Measurements from ENCODE around the gene VAV3.

VAV3 gene

GRCh38 chr1:107541412-107541811 lies 423.6 kb downstream of the VAV3 start:
- no peak for DNase-seq (ENCODE audit: low read depth in 2 of 2)
- TF ChIP-seq CTCF (IDR thresholded peaks at IDR 0.05; ENCODE audit: low read depth, low read length), result no peak
- no peak overlapping the region for H3K4me3 ChIP-seq (replicated peaks in 1 of 2; ENCODE audit: low read depth in 2 of 2, low read length in 2 of 2)

GRCh38 chr1:107538502-107538901 lies 426.5 kb downstream of the VAV3 start:
- no peak for DNase-seq (ENCODE audit: low read depth in 2 of 2)
- TF ChIP-seq CTCF (IDR thresholded peaks at IDR 0.05; ENCODE audit: low read depth, low read length), result no peak
- H3K4me3 ChIP-seq (replicated peaks in 1 of 2; ENCODE audit: low read depth in 2 of 2, low read length in 2 of 2), result no peak overlapping the region

- no peak overlapping the region for H3K4me3 ChIP-seq (replicated peaks in 1 of 2; ENCODE audit: low read depth in 2 of 2, low read length in 2 of 2)
- DNase-seq (ENCODE audit: low read depth in 2 of 2), result no peak
- TF ChIP-seq CTCF (IDR thresholded peaks at IDR 0.05; ENCODE audit: low read depth, low read length), result no peak
These were observed 428.7 kb downstream of the VAV3 start for GRCh38 chr1:107536266-107536665.

- no peak overlapping the region for H3K4me3 ChIP-seq (replicated peaks in 1 of 2; ENCODE audit: low read depth in 2 of 2, low read length in 2 of 2)
- DNase-seq (ENCODE audit: low read depth in 2 of 2), result no peak
- TF ChIP-seq CTCF (IDR thresholded peaks at IDR 0.05; ENCODE audit: low read depth, low read length), result no peak
These were observed 429.9 kb downstream of the VAV3 start for GRCh38 chr1:107535091-107535490.

GRCh38 chr1:107534632-107535031 lies 430.3 kb downstream of the VAV3 start:
- no peak overlapping the region for H3K4me3 ChIP-seq (replicated peaks in 1 of 2; ENCODE audit: low read depth in 2 of 2, low read length in 2 of 2)
- DNase-seq (ENCODE audit: low read depth in 2 of 2), result no peak
- no peak for TF ChIP-seq CTCF (IDR thresholded peaks at IDR 0.05; ENCODE audit: low read depth, low read length)

- TF ChIP-seq CTCF (IDR thresholded peaks at IDR 0.05; ENCODE audit: low read depth, low read length), result no peak
- H3K4me3 ChIP-seq (replicated peaks in 1 of 2; ENCODE audit: low read depth in 2 of 2, low read length in 2 of 2), result no peak overlapping the region
- no peak for DNase-seq (ENCODE audit: low read depth in 2 of 2)
These were observed 431.5 kb downstream of the VAV3 start for GRCh38 chr1:107533436-107533835.

- no peak for TF ChIP-seq CTCF (IDR thresholded peaks at IDR 0.05; ENCODE audit: low read depth, low read length)
- DNase-seq (ENCODE audit: low read depth in 2 of 2), result no peak
These were observed 432.7 kb downstream of the VAV3 start for GRCh38 chr1:107532318-107532717.

More at GRCh38 chr1:107532318-107532717, 432.7 kb downstream of the VAV3 start:
- H3K4me3 ChIP-seq (replicated peaks in 1 of 2; ENCODE audit: low read depth in 2 of 2, low read length in 2 of 2), result no peak overlapping the region
